Measurements from ENCODE around the gene IQGAP1. TPM values are rescaled to one million over a fixed set of nuclear protein-coding genes. Genes with fewer than 3 reads are reported as not detected.

Gene IQGAP1
- total and polyA plus RNA-seq, 2 of the 13 experiments (the other 11 are each of a cell fraction or from before 2014, with no cell fraction given) = 29.5 to 37.9 TPM

- intact Hi-C loops (cut with micrococcal nuclease; ENCODE audit: unreplicated experiment) = no loop called here
- Histone ChIP-seq H3K4me3 (replicated peaks in 1 of 3; ENCODE audit: insufficient read depth in 1 of 3, low read depth in 2 of 3, low read length in 3 of 3) (no peak overlapping the region), H3K27me3 (ENCODE audit: control insufficient read depth in 1 of 2, insufficient read depth in 2 of 2, low read length in 2 of 2) (no peaks in the 10 kb centered on the region), H3K79me2 (ENCODE audit: insufficient read depth, low read length) (no peaks in the 10 kb centered on the region), H3K27ac (ENCODE audit: extremely low read length, insufficient read depth, low read length) (no peak overlapping the region), H4K20me1 (ENCODE audit: insufficient read depth, low read length) (no peaks in the 10 kb centered on the region), H3K4me1 (ENCODE audit: insufficient read depth, low read length) (peaks cover 16% of the 10 kb centered on the region), H3K36me3 (replicated peaks in 1 of 2; ENCODE audit: control insufficient read depth in 1 of 2, insufficient read depth in 2 of 2, low read length in 2 of 2) (peaks cover 13 to 25% of the 10 kb centered on the region in 2 experiments), H3K9me3 (ENCODE audit: low read length) (no peaks in the 10 kb centered on the region), H3K4me2 (ENCODE audit: low read depth, low read length) (no peak overlapping the region), H2AFZ (ENCODE audit: low read length) (no peak overlapping the region), H3K9ac (ENCODE audit: insufficient read depth, low read depth, low read length) (no peak overlapping the region)
- ChIA-PET POLR2A (no interaction called here), CTCF (ENCODE audit: low intra/inter-chr PET ratio, low total read pairs) (no interaction called here)
- WGBS (ENCODE audit: low lambda C conversion rate) = 87% methylated on average over 4 of the region's 4 CpGs
- TF ChIP-seq ZNF362 (CRISPR knock-in tag; IDR thresholded peaks at IDR 0.05; ENCODE audit: borderline replicate concordance) (no peak), E2F5 (CRISPR knock-in tag; conservative IDR thresholded peaks at IDR 0.05) (no peak), ZNF260 (CRISPR knock-in tag; IDR thresholded peaks at IDR 0.05; ENCODE audit: borderline replicate concordance, low read depth) (no peak), HNRNPH1 (optimal IDR thresholded peaks at IDR 0.05; ENCODE audit: low read depth, low read length) (no peak), XBP1 (CRISPR knock-in tag; IDR thresholded peaks at IDR 0.05) (no peak), CTCF (CRISPR knock-in tag; IDR thresholded peaks at IDR 0.05) (no peak)
- DNase-seq (ENCODE audit: low spot score) (no peak), FAIRE-seq (no peak), ATAC-seq (no peak)
- BruUV-seq (replicated peaks) = no TSS peak
- in situ Hi-C loops (cut with HindIII; ENCODE audit: extremely low pct_ligation_motif_present, low pct_unique_long_range_greater_than_20kb) = no loop called here
Measured at GRCh38 chr15:90458061-90458460, 70.0 kb downstream of the IQGAP1 start.

Measured in HepG2 (cell line).